K562 (cell line): ENCODE measurements around the gene C2CD2. TPM values are rescaled to one million over a fixed set of nuclear protein-coding genes. Genes with fewer than 3 reads are reported as not detected.
A peak's percentile ranks its signal among the peaks of the same experiment; 100 is the strongest.

Source experiments
- ATAC-seq: fragments of 200-7000 bp; cut with Tn5 transposase; 3 replicates; pipeline ENCODE4 v1.9.1; 2020; ENCODE audit warnings: moderate library complexity
- BruUV-seq: library from RNA; stranded (reverse); fragments of 400-500 nt; replicated peaks from 2 replicates; lab custom pipeline; 2021; lab: Mats Ljungman, UMichigan
- CTCF ChIA-PET: fragments of 300-600 bp; formaldehyde crosslinking; extraction: SDS; loops from one replicate; lab custom pipeline; 2021; ENCODE audit warnings: low intra/inter-chr PET ratio; lab: Yijun Ruan, JAX
- POLR2A ChIA-PET: fragments of 300-600, 350-650 bp; sonication (Branson Sonifier 250); formaldehyde crosslinking; extraction: SDS; loops from one replicate; lab custom pipeline; 2021; ENCODE audit warnings: antibody characterized with exemption, inconsistent platforms; lab: Yijun Ruan, JAX
- DNase-seq, 4 experiments: peaks; one replicate each; pipeline versions ENCODE4 v3.0.0 to v3.0.0-alpha.2; 2011 to 2018; ENCODE audit warnings: low spot score in 3 of 4, mixed read lengths in 3 of 4; ENCODE audit errors: extremely low read depth in 1 of 4
- FAIRE-seq: peaks from 2 replicates; lab custom pipeline; 2011; peaks lifted over from hg19 to GRCh38; lab: Jason Lieb, UNC
- H2AFZ ChIP-seq: 2 replicates; pipeline ENCODE4 v1.6.0; 2011; ENCODE audit warnings: low read depth, low read length, control low read depth, inconsistent platforms
- H3K27ac ChIP-seq: fragments of 200-600 bp; 3 replicates; pipeline ENCODE4 v1.8.0; 2011; ENCODE audit warnings: low read depth, mild to moderate bottlenecking, control low read depth, inconsistent platforms, low read length, moderate library complexity, mixed read lengths; ENCODE audit errors: extremely low read depth
- H3K27me3 ChIP-seq, 2 experiments: fragments of 300-600 bp in 1 of 2; 2 replicates in 1 of 2; 3 replicates in 1 of 2; pipeline versions ENCODE4 v1.6.0 to v1.8.0; 2011; ENCODE audit warnings: inconsistent platforms in 2 of 2, low read length in 2 of 2, mild to moderate bottlenecking in 1 of 2, mixed read lengths in 1 of 2, moderate library complexity in 1 of 2; ENCODE audit not compliant: control insufficient read depth in 2 of 2, insufficient read depth in 2 of 2
- H3K36me3 ChIP-seq: fragments of 300-600 bp; 3 replicates; pipeline ENCODE4 v1.8.0; 2011; ENCODE audit warnings: mild to moderate bottlenecking, low read length, inconsistent platforms; ENCODE audit not compliant: control insufficient read depth, insufficient read depth
- H3K4me1 ChIP-seq, 2 experiments: fragments of 200-600 bp in 1 of 2; replicated peaks in 1 of 2; 2 replicates in 1 of 2; 3 replicates in 1 of 2; pipeline versions ENCODE4 v1.5.1 to v1.8.0; 2011; ENCODE audit warnings: inconsistent platforms in 2 of 2, low read length in 2 of 2, mild to moderate bottlenecking in 1 of 2, mixed read lengths in 1 of 2, moderate library complexity in 1 of 2; ENCODE audit not compliant: control insufficient read depth in 2 of 2, insufficient read depth in 2 of 2
- H3K4me2 ChIP-seq: 2 replicates; pipeline ENCODE4 v1.6.1; 2011; ENCODE audit warnings: low read length, control low read depth, inconsistent platforms, mixed read lengths; ENCODE audit not compliant: insufficient read depth
- H3K4me3 ChIP-seq: fragments of 200-600 bp; sonication (generic), shearing (Covaris generic); 2 replicates; pipeline ENCODE4 v1.5.1; 2016; ENCODE audit warnings: control low read depth, inconsistent platforms
- H3K79me2 ChIP-seq: fragments of 200-600 bp; 3 replicates; pipeline ENCODE4 v1.8.0; 2011; ENCODE audit warnings: low read length, inconsistent platforms; ENCODE audit not compliant: control insufficient read depth, insufficient read depth
- H3K9ac ChIP-seq, 2 experiments: 2 replicates each; pipeline versions ENCODE4 v1.6.0 to v1.6.1; 2011; ENCODE audit warnings: low read depth in 2 of 2, low read length in 2 of 2, control low read depth in 1 of 2, inconsistent platforms in 1 of 2, mild to moderate bottlenecking in 1 of 2, mixed read lengths in 1 of 2; ENCODE audit not compliant: insufficient read depth in 1 of 2
- H3K9me1 ChIP-seq: one replicate; pipeline ENCODE4 v1.6.0; 2011; ENCODE audit warnings: inconsistent platforms, mild to moderate bottlenecking, low read length, moderate library complexity; ENCODE audit not compliant: control insufficient read depth, insufficient read depth
- H3K9me3 ChIP-seq: replicated peaks from 2 replicates; pipeline ENCODE4 v1.5.1; 2011; ENCODE audit warnings: low read depth, low read length, inconsistent platforms; ENCODE audit not compliant: control insufficient read depth, insufficient read depth
- H4K20me1 ChIP-seq: replicated peaks from 2 replicates; pipeline ENCODE4 v1.6.1; 2011; ENCODE audit warnings: low read length, inconsistent platforms, mixed read lengths; ENCODE audit not compliant: control insufficient read depth, insufficient read depth
- ARHGAP35 ChIP-seq: fragments of 450-650 bp; IDR thresholded peaks from 2 replicates; pipeline ENCODE4 v1.6.1; 2018; ENCODE audit not compliant: partially characterized antibody
- BACH1 ChIP-seq: fragments of 200-800 bp; sonication (Bioruptor generic); IDR thresholded peaks from 2 replicates; pipeline ENCODE4 v1.6.1; 2016; ENCODE audit warnings: missing genetic modification characterization, missing compliant biosample characterization
- BCL6 ChIP-seq: fragments of 250-450 bp; sonication (Bioruptor Pico); IDR thresholded peaks from 2 replicates; pipeline ENCODE4 v1.4.0; 2020
- ILF3 ChIP-seq: fragments of 450-650 bp; IDR thresholded peaks from 2 replicates; pipeline ENCODE4 v1.6.1; 2018; ENCODE audit warnings: antibody characterized with exemption, mild to moderate bottlenecking, moderate library complexity, borderline replicate concordance
- KHSRP ChIP-seq: fragments of 450-650 bp; IDR thresholded peaks from 2 replicates; pipeline ENCODE4 v1.6.1; 2017
- MCM2 ChIP-seq: fragments of 450-650 bp; IDR thresholded peaks from 2 replicates; pipeline ENCODE4 v1.6.1; 2017; ENCODE audit warnings: low read depth, mild to moderate bottlenecking
- MCM7 ChIP-seq, 2 experiments: fragments of 450-650 bp; IDR thresholded peaks; 2 replicates each; pipeline ENCODE4 v1.6.1; 2016 to 2018
- PHB ChIP-seq: fragments of 250-450 bp; sonication (Bioruptor Pico); IDR thresholded peaks from 2 replicates; pipeline ENCODE4 v1.5.0; 2021
- SMC3 ChIP-seq: conservative IDR thresholded peaks from 2 replicates; pipeline ENCODE4 v1.6.1; 2011; ENCODE audit warnings: low read depth, low read length, improper control_type of control experiment; ENCODE audit not compliant: insufficient read depth
- ZEB2 ChIP-seq: fragments of 450-650 bp; IDR thresholded peaks from 2 replicates; pipeline ENCODE4 v1.6.1; 2016
- ZNF436 ChIP-seq: fragments of 250-450, 450-650 bp; sonication (Bioruptor Pico); formaldehyde crosslinking; IDR thresholded peaks from 2 replicates; pipeline ENCODE4 v1.7.0; 2020; ENCODE audit warnings: mild to moderate bottlenecking
- ZNF444 ChIP-seq: fragments of 250-450 bp; sonication (Bioruptor Pico); IDR thresholded peaks from 2 replicates; pipeline ENCODE4 v1.4.0; 2020; ENCODE audit warnings: mild to moderate bottlenecking, moderate library complexity
- ZNF57 ChIP-seq: fragments of 450-650 bp; formaldehyde crosslinking; IDR thresholded peaks from 2 replicates; pipeline ENCODE4 v1.4.0; 2020; ENCODE audit warnings: mild to moderate bottlenecking, moderate library complexity
- ZNF696 ChIP-seq: fragments of 250-450 bp; sonication (Bioruptor Pico); conservative IDR thresholded peaks from 2 replicates; pipeline ENCODE4 v1.4.0; 2020; ENCODE audit warnings: mild to moderate bottlenecking, moderate library complexity
- ZNF717 ChIP-seq: fragments of 250-450 bp; sonication (Bioruptor Pico); IDR thresholded peaks from 2 replicates; pipeline ENCODE4 v1.5.0; 2021
- ZNF830 ChIP-seq: fragments of 250-450 bp; sonication (Bioruptor Pico); IDR thresholded peaks from 2 replicates; pipeline ENCODE4 v1.5.0; 2021; ENCODE audit warnings: mild to moderate bottlenecking
- WGBS: fragments of 100-300 bp; shearing (Covaris generic); methylation state at CpG from one replicate; pipeline ENCODE4 v1.1.6; 2016; ENCODE audit warnings: low coverage, mixed read lengths; ENCODE audit not compliant: insufficient coverage; ENCODE audit errors: missing lambda C conversion rate; 5-methylcytosine and 5-hydroxymethylcytosine counted together
- in situ Hi-C: fragments of 300-500 bp; cut with MboI; formaldehyde crosslinking; loops from 4 replicates; pipeline ENCODE4 v1.15.0; 2018; ENCODE audit warnings: inconsistent platforms, mixed read lengths
- intact Hi-C: fragments of 100-400 bp; cut with micrococcal nuclease; formaldehyde crosslinking; loops from 2 replicates; pipeline ENCODE4 v1.14.2; 2022
- polyA plus RNA-seq, 8 experiments: library from polyadenylated mRNA; depleted of rRNA in 4 of 8; stranded (reverse) in 5 of 8; unstranded in 3 of 8; fragments of >200 nt; fragmentation: Nextera tagmentation in 2 of 8; fragmentation: Illumina TruSeq in 1 of 8; extraction: Ambion mirVana in 2 of 8; extraction: Trizol in 1 of 8; gene quantifications; 2 replicates each; pipeline versions ENCODE4 v1.2.1 to v1.2.3, GENCODE V29; 2011 to 2014; ENCODE audit warnings: inconsistent platforms in 1 of 8, missing spikeins in 1 of 8
- total RNA-seq, 7 experiments: library from RNA; depleted of rRNA in 6 of 7; stranded (reverse); fragments of >200 nt in 6 of 7; fragmentation: Illumina TruSeq in 2 of 7; extraction: Trizol in 2 of 7; gene quantifications; 2 replicates each; pipeline versions ENCODE4 v1.2.1 to v1.2.3, GENCODE V29; 2011 to 2021; ENCODE audit warnings: low replicate concordance in 1 of 7
- TF ChIP-seq, protein P1 (sequence below), 2 experiments: fragments of 450-650 bp; IDR thresholded peaks; 2 replicates each; pipeline ENCODE4 v1.6.1; 2018; ENCODE audit warnings: mild to moderate bottlenecking in 2 of 2, low read depth in 1 of 2; ENCODE audit not compliant: partially characterized antibody in 2 of 2
- TF ChIP-seq, protein P2 (sequence below): fragments of 450-650 bp; IDR thresholded peaks from 2 replicates; pipeline ENCODE4 v1.6.1; 2014; ENCODE audit warnings: low read depth, mild to moderate bottlenecking, moderate library complexity, borderline replicate concordance

C2CD2 gene
- total and polyA plus RNA-seq, 9 of the 15 experiments (the other 6 are each of a cell fraction or from before 2014, with no cell fraction given), result 1.3 to 21.6 (median 12.1) TPM

DNA sequence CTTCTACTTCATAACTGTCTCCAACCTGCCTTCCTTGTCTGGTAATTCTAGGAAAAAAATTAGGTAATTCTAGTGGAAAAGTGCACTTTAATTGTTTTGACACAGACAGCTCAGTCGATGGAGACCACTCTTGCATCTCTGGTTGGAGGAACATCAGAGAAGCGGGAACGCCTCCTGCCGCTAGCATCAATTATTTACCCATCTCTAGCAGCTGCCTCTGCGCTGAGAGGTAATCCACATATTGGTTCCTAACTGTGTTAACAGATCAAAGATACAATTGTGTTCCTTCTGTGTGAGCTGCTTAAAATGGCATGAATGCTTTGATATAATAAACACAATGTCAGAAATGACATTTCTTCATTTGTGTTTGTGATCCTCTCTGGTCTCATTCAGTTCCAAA is 33.3 kb downstream of the C2CD2 start (continued):
- TF ChIP-seq ARHGAP35, result no peak
- no peak for TF ChIP-seq ZNF717 (CRISPR knock-in tag)
- no peak for TF ChIP-seq PHB (CRISPR knock-in tag)
- TF ChIP-seq ILF3, result no peak

DNA sequence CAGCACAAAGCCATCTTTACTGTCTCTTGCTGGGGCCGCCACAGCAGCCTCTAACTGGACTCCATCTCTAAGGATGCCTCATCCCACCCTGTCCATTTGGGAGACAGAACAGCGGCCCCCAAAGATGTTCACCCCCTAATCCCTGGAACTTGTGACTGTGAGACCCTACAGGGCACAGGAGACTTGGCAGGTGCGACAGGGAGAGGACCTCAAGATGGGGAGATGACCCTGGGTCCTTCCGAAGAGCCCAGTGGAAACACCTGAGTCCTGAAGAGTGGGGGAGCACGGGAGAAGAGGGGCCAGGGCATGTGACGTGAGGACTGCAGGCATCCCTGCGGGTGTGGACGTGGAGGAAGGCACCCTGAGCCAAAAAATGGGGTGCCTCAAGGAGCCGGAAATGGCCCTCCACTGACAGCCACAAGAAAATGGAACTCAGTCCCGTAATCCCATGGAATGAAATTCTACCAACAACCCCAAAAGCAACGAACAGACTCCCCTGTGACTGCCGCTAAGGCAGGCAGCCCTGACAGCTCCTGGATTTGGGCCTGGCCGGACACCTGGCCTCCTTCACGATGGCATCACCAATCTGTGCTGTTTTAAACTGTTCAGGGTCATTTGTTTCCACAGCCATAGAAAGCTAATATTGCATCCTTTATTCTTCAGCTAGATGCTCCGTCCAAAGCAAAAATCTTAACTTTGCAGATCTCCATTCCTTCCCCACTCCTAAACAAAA is 34.0 kb downstream of the C2CD2 start:
- no peaks in the 10 kb centered on the region; the same call in 2 of the 3 replicates for H3K79me2 ChIP-seq
- no peak overlapping the region for H2AFZ ChIP-seq
- H3K4me1 ChIP-seq, result no peaks in the 10 kb centered on the region
- WGBS, result 69% methylated on average over 15 of the region's 15 CpGs
- intact Hi-C loops (no loop called here), in situ Hi-C loops (no loop called here)
- no peaks in the 10 kb centered on the region for H3K9me3 ChIP-seq
- DNase-seq (no peak), ATAC-seq (no peak), FAIRE-seq (no peak)
- H3K27ac ChIP-seq, result no peak overlapping the region
- ChIA-PET CTCF (no interaction called here), POLR2A (interaction anchor here (0.5 to 1.3 kb wide), 3 partner anchors 10 to 82 kb away, joined by 3 read pairs; no protein-coding TSS in a partner anchor)
- H3K4me3 ChIP-seq, result no peak overlapping the region
- H3K36me3 ChIP-seq, result peaks cover 30% of the 10 kb centered on the region
- no peaks in the 10 kb centered on the region; the same call in 1 of the 2 replicates for H4K20me1 ChIP-seq
- BruUV-seq, result no TSS peak
- no peak overlapping the region for H3K4me2 ChIP-seq
- no peaks in the 10 kb centered on the region for H3K27me3 ChIP-seq
- H3K9ac ChIP-seq, result 0 out of 4 replicates have a peak overlapping the region, but pooled peaks of 1 of the 2 experiments have one; percentile 33
- H3K9me1 ChIP-seq, result no peaks in the 10 kb centered on the region
- no peak for TF ChIP-seq ZNF830
- TF ChIP-seq, protein P1, sequence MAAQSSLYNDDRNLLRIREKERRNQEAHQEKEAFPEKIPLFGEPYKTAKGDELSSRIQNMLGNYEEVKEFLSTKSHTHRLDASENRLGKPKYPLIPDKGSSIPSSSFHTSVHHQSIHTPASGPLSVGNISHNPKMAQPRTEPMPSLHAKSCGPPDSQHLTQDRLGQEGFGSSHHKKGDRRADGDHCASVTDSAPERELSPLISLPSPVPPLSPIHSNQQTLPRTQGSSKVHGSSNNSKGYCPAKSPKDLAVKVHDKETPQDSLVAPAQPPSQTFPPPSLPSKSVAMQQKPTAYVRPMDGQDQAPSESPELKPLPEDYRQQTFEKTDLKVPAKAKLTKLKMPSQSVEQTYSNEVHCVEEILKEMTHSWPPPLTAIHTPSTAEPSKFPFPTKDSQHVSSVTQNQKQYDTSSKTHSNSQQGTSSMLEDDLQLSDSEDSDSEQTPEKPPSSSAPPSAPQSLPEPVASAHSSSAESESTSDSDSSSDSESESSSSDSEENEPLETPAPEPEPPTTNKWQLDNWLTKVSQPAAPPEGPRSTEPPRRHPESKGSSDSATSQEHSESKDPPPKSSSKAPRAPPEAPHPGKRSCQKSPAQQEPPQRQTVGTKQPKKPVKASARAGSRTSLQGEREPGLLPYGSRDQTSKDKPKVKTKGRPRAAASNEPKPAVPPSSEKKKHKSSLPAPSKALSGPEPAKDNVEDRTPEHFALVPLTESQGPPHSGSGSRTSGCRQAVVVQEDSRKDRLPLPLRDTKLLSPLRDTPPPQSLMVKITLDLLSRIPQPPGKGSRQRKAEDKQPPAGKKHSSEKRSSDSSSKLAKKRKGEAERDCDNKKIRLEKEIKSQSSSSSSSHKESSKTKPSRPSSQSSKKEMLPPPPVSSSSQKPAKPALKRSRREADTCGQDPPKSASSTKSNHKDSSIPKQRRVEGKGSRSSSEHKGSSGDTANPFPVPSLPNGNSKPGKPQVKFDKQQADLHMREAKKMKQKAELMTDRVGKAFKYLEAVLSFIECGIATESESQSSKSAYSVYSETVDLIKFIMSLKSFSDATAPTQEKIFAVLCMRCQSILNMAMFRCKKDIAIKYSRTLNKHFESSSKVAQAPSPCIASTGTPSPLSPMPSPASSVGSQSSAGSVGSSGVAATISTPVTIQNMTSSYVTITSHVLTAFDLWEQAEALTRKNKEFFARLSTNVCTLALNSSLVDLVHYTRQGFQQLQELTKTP (IDR thresholded peaks at IDR 0.05; ENCODE audit: low read depth in 1 of 2, partially characterized antibody in 2 of 2), result no peak
- TF ChIP-seq ZEB2, result no peak
- no peak for TF ChIP-seq ZNF444 (CRISPR knock-in tag)
- no peak for TF ChIP-seq ZNF57 (CRISPR knock-in tag)
- no peak for TF ChIP-seq BCL6
- no peak for TF ChIP-seq ZNF696
- no peak for TF ChIP-seq BACH1 (tag)
- no peak for TF ChIP-seq MCM2
- TF ChIP-seq MCM7 (IDR thresholded peaks at IDR 0.05), result no peak
- TF ChIP-seq, protein P2, sequence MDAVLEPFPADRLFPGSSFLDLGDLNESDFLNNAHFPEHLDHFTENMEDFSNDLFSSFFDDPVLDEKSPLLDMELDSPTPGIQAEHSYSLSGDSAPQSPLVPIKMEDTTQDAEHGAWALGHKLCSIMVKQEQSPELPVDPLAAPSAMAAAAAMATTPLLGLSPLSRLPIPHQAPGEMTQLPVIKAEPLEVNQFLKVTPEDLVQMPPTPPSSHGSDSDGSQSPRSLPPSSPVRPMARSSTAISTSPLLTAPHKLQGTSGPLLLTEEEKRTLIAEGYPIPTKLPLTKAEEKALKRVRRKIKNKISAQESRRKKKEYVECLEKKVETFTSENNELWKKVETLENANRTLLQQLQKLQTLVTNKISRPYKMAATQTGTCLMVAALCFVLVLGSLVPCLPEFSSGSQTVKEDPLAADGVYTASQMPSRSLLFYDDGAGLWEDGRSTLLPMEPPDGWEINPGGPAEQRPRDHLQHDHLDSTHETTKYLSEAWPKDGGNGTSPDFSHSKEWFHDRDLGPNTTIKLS, result no peak
- no peak for TF ChIP-seq SMC3
- TF ChIP-seq ZNF436 (CRISPR knock-in tag), result no peak
- TF ChIP-seq KHSRP, result no peak
